ENCODE measurements around the gene FBN2. TPM values are rescaled to one million over a fixed set of nuclear protein-coding genes. Genes with fewer than 3 reads are reported as not detected.

Gene FBN2
- total RNA-seq, 1 experiment from 2014 or later: not detected

GRCh38 chr5:128380337-128380736, 157.7 kb downstream of the FBN2 start:
- H4K20me1 ChIP-seq (ENCODE audit: insufficient read depth, low read depth, low read length): no peaks in the 10 kb centered on the region
- no peak overlapping the region for H3K4me3 ChIP-seq (ENCODE audit: low read length)
- no peak overlapping the region for H2AFZ ChIP-seq (ENCODE audit: low read length)
- no peaks in the 10 kb centered on the region for H3K9me2 ChIP-seq (replicated peaks; ENCODE audit: insufficient read depth, low read length)
- H3K27me3 ChIP-seq (ENCODE audit: low read length): no peaks in the 10 kb centered on the region
- H3K36me3 ChIP-seq (ENCODE audit: insufficient read depth, low read length): no peaks in the 10 kb centered on the region
- no peak overlapping the region for H3K4me2 ChIP-seq (ENCODE audit: low read depth, low read length, poor library complexity, severe bottlenecking)
- H3K9me3 ChIP-seq (ENCODE audit: low read length): no peaks in the 10 kb centered on the region
- H3K27ac ChIP-seq (ENCODE audit: low read length): no peak overlapping the region
- no peaks in the 10 kb centered on the region for H3K4me1 ChIP-seq (ENCODE audit: low read length)
- no peak overlapping the region for H3K9ac ChIP-seq (ENCODE audit: low read length)
- no peaks in the 10 kb centered on the region for H3K79me2 ChIP-seq (ENCODE audit: low read length)
- DNase-seq: no peak

- H3K9ac ChIP-seq (ENCODE audit: low read length): no peak overlapping the region
- DNase-seq: no peak
- no peak overlapping the region for H3K27ac ChIP-seq (ENCODE audit: low read length)
- H3K4me2 ChIP-seq (ENCODE audit: low read depth, low read length, poor library complexity, severe bottlenecking): no peak overlapping the region
- H3K4me1 ChIP-seq (ENCODE audit: low read length): no peaks in the 10 kb centered on the region
- no peaks in the 10 kb centered on the region for H3K9me2 ChIP-seq (replicated peaks; ENCODE audit: insufficient read depth, low read length)
- H3K4me3 ChIP-seq (ENCODE audit: low read length): no peak overlapping the region
- no peaks in the 10 kb centered on the region for H3K36me3 ChIP-seq (ENCODE audit: insufficient read depth, low read length)
- H3K27me3 ChIP-seq (ENCODE audit: low read length): no peaks in the 10 kb centered on the region
- H4K20me1 ChIP-seq (ENCODE audit: insufficient read depth, low read depth, low read length): no peaks in the 10 kb centered on the region
- H3K9me3 ChIP-seq (ENCODE audit: low read length): no peaks in the 10 kb centered on the region
- H3K79me2 ChIP-seq (ENCODE audit: low read length): no peaks in the 10 kb centered on the region
- H2AFZ ChIP-seq (ENCODE audit: low read length): no peak overlapping the region
These were observed 159.4 kb downstream of the FBN2 start for GRCh38 chr5:128378632-128379031.

GRCh38 chr5:128378196-128378595, 159.8 kb downstream of the FBN2 start:
- Histone ChIP-seq H3K4me3 (ENCODE audit: low read length) (no peak overlapping the region), H4K20me1 (ENCODE audit: insufficient read depth, low read depth, low read length) (no peaks in the 10 kb centered on the region), H3K4me2 (ENCODE audit: low read depth, low read length, poor library complexity, severe bottlenecking) (no peak overlapping the region), H3K79me2 (ENCODE audit: low read length) (no peaks in the 10 kb centered on the region), H3K9ac (ENCODE audit: low read length) (no peak overlapping the region), H3K9me3 (ENCODE audit: low read length) (no peaks in the 10 kb centered on the region), H3K4me1 (ENCODE audit: low read length) (no peaks in the 10 kb centered on the region), H2AFZ (ENCODE audit: low read length) (no peak overlapping the region), H3K27ac (ENCODE audit: low read length) (no peak overlapping the region), H3K9me2 (replicated peaks; ENCODE audit: insufficient read depth, low read length) (no peaks in the 10 kb centered on the region), H3K36me3 (ENCODE audit: insufficient read depth, low read length) (no peaks in the 10 kb centered on the region), H3K27me3 (ENCODE audit: low read length) (no peaks in the 10 kb centered on the region)
- no peak for DNase-seq

GRCh38 chr5:128376577-128376976, 161.5 kb downstream of the FBN2 start:
- H3K9me2 ChIP-seq (replicated peaks; ENCODE audit: insufficient read depth, low read length): no peaks in the 10 kb centered on the region
- no peaks in the 10 kb centered on the region for H3K36me3 ChIP-seq (ENCODE audit: insufficient read depth, low read length)

GRCh38 chr5:128366147-128366546, 171.9 kb downstream of the FBN2 start:
- no peaks in the 10 kb centered on the region for H3K9me2 ChIP-seq (replicated peaks; ENCODE audit: insufficient read depth, low read length)
- no peak overlapping the region for H3K9ac ChIP-seq (ENCODE audit: low read length)
- H3K27me3 ChIP-seq (ENCODE audit: low read length): 0 out of 2 replicates have a peak, but pooled peaks cover 3% of the 10 kb centered on the region
- DNase-seq: no peak
- H3K9me3 ChIP-seq (ENCODE audit: low read length): no peaks in the 10 kb centered on the region
- no peak overlapping the region for H2AFZ ChIP-seq (ENCODE audit: low read length)
- H3K27ac ChIP-seq (ENCODE audit: low read length): no peak overlapping the region
- H3K79me2 ChIP-seq (ENCODE audit: low read length): no peaks in the 10 kb centered on the region
- H3K4me1 ChIP-seq (ENCODE audit: low read length): no peaks in the 10 kb centered on the region
- no peaks in the 10 kb centered on the region for H3K36me3 ChIP-seq (ENCODE audit: insufficient read depth, low read length)
- no peak overlapping the region for H3K4me2 ChIP-seq (ENCODE audit: low read depth, low read length, poor library complexity, severe bottlenecking)
- no peaks in the 10 kb centered on the region for H4K20me1 ChIP-seq (ENCODE audit: insufficient read depth, low read depth, low read length)
- H3K4me3 ChIP-seq (ENCODE audit: low read length): no peak overlapping the region

More at GRCh38 chr5:128376577-128376976, 161.5 kb downstream of the FBN2 start:
- Histone ChIP-seq H3K4me1 (ENCODE audit: low read length) (no peaks in the 10 kb centered on the region), H3K27ac (ENCODE audit: low read length) (no peak overlapping the region), H4K20me1 (ENCODE audit: insufficient read depth, low read depth, low read length) (no peaks in the 10 kb centered on the region), H3K4me2 (ENCODE audit: low read depth, low read length, poor library complexity, severe bottlenecking) (no peak overlapping the region), H2AFZ (ENCODE audit: low read length) (no peak overlapping the region), H3K9ac (ENCODE audit: low read length) (no peak overlapping the region), H3K9me3 (ENCODE audit: low read length) (no peaks in the 10 kb centered on the region), H3K27me3 (ENCODE audit: low read length) (no peaks in the 10 kb centered on the region), H3K79me2 (ENCODE audit: low read length) (no peaks in the 10 kb centered on the region), H3K4me3 (ENCODE audit: low read length) (no peak overlapping the region)
- no peak for DNase-seq

GRCh38 chr5:128362370-128362769, 175.7 kb downstream of the FBN2 start:
- no peak for DNase-seq
- no peaks in the 10 kb centered on the region for H3K9me3 ChIP-seq (ENCODE audit: low read length)
- H3K27me3 ChIP-seq (ENCODE audit: low read length): no peaks in the 10 kb centered on the region
- no peak overlapping the region for H2AFZ ChIP-seq (ENCODE audit: low read length)
- H3K9me2 ChIP-seq (replicated peaks; ENCODE audit: insufficient read depth, low read length): no peaks in the 10 kb centered on the region
- no peaks in the 10 kb centered on the region for H3K4me1 ChIP-seq (ENCODE audit: low read length)
- H3K4me2 ChIP-seq (ENCODE audit: low read depth, low read length, poor library complexity, severe bottlenecking): no peak overlapping the region
- no peaks in the 10 kb centered on the region for H3K36me3 ChIP-seq (ENCODE audit: insufficient read depth, low read length)
- H3K9ac ChIP-seq (ENCODE audit: low read length): no peak overlapping the region
- H3K79me2 ChIP-seq (ENCODE audit: low read length): no peaks in the 10 kb centered on the region
- no peaks in the 10 kb centered on the region for H4K20me1 ChIP-seq (ENCODE audit: insufficient read depth, low read depth, low read length)
- no peak overlapping the region for H3K27ac ChIP-seq (ENCODE audit: low read length)
- H3K4me3 ChIP-seq (ENCODE audit: low read length): no peak overlapping the region

GRCh38 chr5:128358826-128359225, 179.2 kb downstream of the FBN2 start:
- Histone ChIP-seq H3K27me3 (ENCODE audit: low read length) (no peaks in the 10 kb centered on the region), H3K4me3 (ENCODE audit: low read length) (no peak overlapping the region), H4K20me1 (ENCODE audit: insufficient read depth, low read depth, low read length) (no peaks in the 10 kb centered on the region)

GRCh38 chr5:128357226-128357625, 180.8 kb downstream of the FBN2 start:
- H4K20me1 ChIP-seq (ENCODE audit: insufficient read depth, low read depth, low read length): no peaks in the 10 kb centered on the region

More at GRCh38 chr5:128358826-128359225, 179.2 kb downstream of the FBN2 start:
- Histone ChIP-seq H3K9me2 (replicated peaks; ENCODE audit: insufficient read depth, low read length) (no peaks in the 10 kb centered on the region), H3K79me2 (ENCODE audit: low read length) (no peaks in the 10 kb centered on the region), H2AFZ (ENCODE audit: low read length) (no peak overlapping the region), H3K9ac (ENCODE audit: low read length) (no peak overlapping the region), H3K36me3 (ENCODE audit: insufficient read depth, low read length) (no peaks in the 10 kb centered on the region), H3K27ac (ENCODE audit: low read length) (no peak overlapping the region), H3K4me1 (ENCODE audit: low read length) (no peaks in the 10 kb centered on the region), H3K4me2 (ENCODE audit: low read depth, low read length, poor library complexity, severe bottlenecking) (no peak overlapping the region), H3K9me3 (ENCODE audit: low read length) (no peaks in the 10 kb centered on the region)
- no peak for DNase-seq

GRCh38 chr5:128355961-128356360, 182.1 kb downstream of the FBN2 start:
- Histone ChIP-seq H3K4me1 (ENCODE audit: low read length) (no peaks in the 10 kb centered on the region), H3K4me3 (ENCODE audit: low read length) (no peak overlapping the region), H3K4me2 (ENCODE audit: low read depth, low read length, poor library complexity, severe bottlenecking) (no peak overlapping the region), H3K9ac (ENCODE audit: low read length) (no peak overlapping the region), H2AFZ (ENCODE audit: low read length) (no peak overlapping the region), H3K36me3 (ENCODE audit: insufficient read depth, low read length) (no peaks in the 10 kb centered on the region), H3K27ac (ENCODE audit: low read length) (no peak overlapping the region), H3K9me2 (replicated peaks; ENCODE audit: insufficient read depth, low read length) (no peaks in the 10 kb centered on the region), H4K20me1 (ENCODE audit: insufficient read depth, low read depth, low read length) (no peaks in the 10 kb centered on the region), H3K79me2 (ENCODE audit: low read length) (no peaks in the 10 kb centered on the region), H3K27me3 (ENCODE audit: low read length) (no peaks in the 10 kb centered on the region), H3K9me3 (ENCODE audit: low read length) (no peaks in the 10 kb centered on the region)
- no peak for DNase-seq

More at GRCh38 chr5:128357226-128357625, 180.8 kb downstream of the FBN2 start:
- Histone ChIP-seq H3K4me2 (ENCODE audit: low read depth, low read length, poor library complexity, severe bottlenecking) (no peak overlapping the region), H3K27ac (ENCODE audit: low read length) (no peak overlapping the region), H3K4me1 (ENCODE audit: low read length) (no peaks in the 10 kb centered on the region), H3K4me3 (ENCODE audit: low read length) (no peak overlapping the region), H3K9ac (ENCODE audit: low read length) (no peak overlapping the region), H3K9me2 (replicated peaks; ENCODE audit: insufficient read depth, low read length) (no peaks in the 10 kb centered on the region), H3K27me3 (ENCODE audit: low read length) (no peaks in the 10 kb centered on the region), H3K79me2 (ENCODE audit: low read length) (no peaks in the 10 kb centered on the region), H2AFZ (ENCODE audit: low read length) (no peak overlapping the region), H3K9me3 (ENCODE audit: low read length) (no peaks in the 10 kb centered on the region), H3K36me3 (ENCODE audit: insufficient read depth, low read length) (no peaks in the 10 kb centered on the region)
- no peak for DNase-seq

Measured in Karpas-422 (cell line).